Measurements from ENCODE around the gene EIF4G3.

Gene EIF4G3

GRCh38 chr1:21077085-21077484 lies 99.6 kb downstream of the EIF4G3 start:
- TF ChIP-seq TAF1 (IDR thresholded peaks at IDR 0.05; ENCODE audit: borderline replicate concordance, insufficient read depth, low read length): no peak

- no peak for TF ChIP-seq FOXP2 (optimal IDR thresholded peaks at IDR 0.05; ENCODE audit: borderline replicate concordance, extremely low read depth, extremely low read length, insufficient read depth)
- TF ChIP-seq TAF1 (IDR thresholded peaks at IDR 0.05; ENCODE audit: borderline replicate concordance, insufficient read depth, low read length): no peak
- TF ChIP-seq SIN3A (IDR thresholded peaks at IDR 0.05; ENCODE audit: borderline replicate concordance, insufficient read depth, low read length): no peak
These were observed 104.0 kb downstream of the EIF4G3 start for GRCh38 chr1:21072721-21073120.

GRCh38 chr1:21069549-21069948 lies 107.1 kb downstream of the EIF4G3 start:
- no peak for TF ChIP-seq TAF1 (IDR thresholded peaks at IDR 0.05; ENCODE audit: borderline replicate concordance, insufficient read depth, low read length)
- TF ChIP-seq REST (IDR thresholded peaks at IDR 0.05; ENCODE audit: insufficient read depth in 1 of 2, low read depth in 2 of 2, low read length in 2 of 2): no peak
- no peak for TF ChIP-seq SIN3A (IDR thresholded peaks at IDR 0.05; ENCODE audit: borderline replicate concordance, insufficient read depth, low read length)
- TF ChIP-seq POLR2AphosphoS5 (IDR thresholded peaks at IDR 0.05; ENCODE audit: low read depth, low read length): no peak
- TF ChIP-seq FOXP2 (optimal IDR thresholded peaks at IDR 0.05; ENCODE audit: borderline replicate concordance, extremely low read depth, extremely low read length, insufficient read depth): no peak

GRCh38 chr1:21068937-21069336 lies 107.8 kb downstream of the EIF4G3 start:
- TF ChIP-seq SIN3A (IDR thresholded peaks at IDR 0.05; ENCODE audit: borderline replicate concordance, insufficient read depth, low read length) (no peak), FOXP2 (optimal IDR thresholded peaks at IDR 0.05; ENCODE audit: borderline replicate concordance, extremely low read depth, extremely low read length, insufficient read depth) (no peak), TAF1 (IDR thresholded peaks at IDR 0.05; ENCODE audit: borderline replicate concordance, insufficient read depth, low read length) (no peak), POLR2AphosphoS5 (IDR thresholded peaks at IDR 0.05; ENCODE audit: low read depth, low read length) (no peak), REST (IDR thresholded peaks at IDR 0.05; ENCODE audit: insufficient read depth in 1 of 2, low read depth in 2 of 2, low read length in 2 of 2) (no peak)

GRCh38 chr1:21067551-21068227 lies 109.0 kb downstream of the EIF4G3 start:
- TF ChIP-seq SIN3A (IDR thresholded peaks at IDR 0.05; ENCODE audit: borderline replicate concordance, insufficient read depth, low read length) (no peak), REST (IDR thresholded peaks at IDR 0.05; ENCODE audit: insufficient read depth in 1 of 2, low read depth in 2 of 2, low read length in 2 of 2) (no peak), POLR2AphosphoS5 (IDR thresholded peaks at IDR 0.05; ENCODE audit: low read depth, low read length) (no peak), TAF1 (IDR thresholded peaks at IDR 0.05; ENCODE audit: borderline replicate concordance, insufficient read depth, low read length) (no peak), FOXP2 (optimal IDR thresholded peaks at IDR 0.05; ENCODE audit: borderline replicate concordance, extremely low read depth, extremely low read length, insufficient read depth) (no peak)

GRCh38 chr1:21066356-21067012 lies 110.2 kb downstream of the EIF4G3 start:
- TF ChIP-seq SIN3A (IDR thresholded peaks at IDR 0.05; ENCODE audit: borderline replicate concordance, insufficient read depth, low read length) (no peak), TAF1 (IDR thresholded peaks at IDR 0.05; ENCODE audit: borderline replicate concordance, insufficient read depth, low read length) (no peak), FOXP2 (optimal IDR thresholded peaks at IDR 0.05; ENCODE audit: borderline replicate concordance, extremely low read depth, extremely low read length, insufficient read depth) (no peak), REST (IDR thresholded peaks at IDR 0.05; ENCODE audit: insufficient read depth in 1 of 2, low read depth in 2 of 2, low read length in 2 of 2) (no peak), POLR2AphosphoS5 (IDR thresholded peaks at IDR 0.05; ENCODE audit: low read depth, low read length) (no peak)
